ENCODE data around the gene FCHO1.
A peak's percentile ranks its signal among the peaks of the same experiment; 100 is the strongest.

The FCHO1 gene

DNA sequence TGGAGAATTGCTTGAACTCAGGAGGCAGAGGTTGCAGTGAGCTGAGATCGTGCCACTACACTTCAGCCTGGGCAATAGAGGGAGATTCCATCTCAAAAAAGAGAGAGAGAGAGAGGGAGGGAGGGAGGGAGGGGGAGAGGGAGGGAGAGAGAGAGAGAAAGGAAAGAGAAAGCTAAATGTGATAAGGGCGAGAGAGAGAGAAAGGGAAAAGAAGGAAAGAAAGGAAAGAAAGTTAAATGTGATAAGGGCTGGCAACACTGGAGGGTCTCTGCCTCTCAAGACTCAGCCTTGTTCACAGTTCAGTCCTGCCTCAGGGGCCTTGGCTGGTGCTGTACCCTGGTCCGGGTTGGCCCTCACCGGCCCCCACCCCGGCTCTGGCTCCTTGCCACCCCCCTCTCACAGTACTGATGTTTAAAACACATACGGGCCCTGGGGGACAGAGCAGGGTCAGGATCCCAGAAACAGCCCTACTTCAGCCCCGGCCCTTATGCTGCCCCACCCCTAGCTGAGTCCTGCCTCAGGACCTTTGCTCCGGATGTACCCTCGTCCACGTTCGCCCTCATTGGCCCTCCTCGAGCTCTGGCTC is 28.5 kb upstream of the FCHO1 start:
- DNase-seq (ENCODE audit: low read depth) = no peak
- H3K4me3 ChIP-seq (ENCODE audit: control insufficient read depth, low read depth, low read length) = no peak overlapping the region
- TF ChIP-seq, protein P1, sequence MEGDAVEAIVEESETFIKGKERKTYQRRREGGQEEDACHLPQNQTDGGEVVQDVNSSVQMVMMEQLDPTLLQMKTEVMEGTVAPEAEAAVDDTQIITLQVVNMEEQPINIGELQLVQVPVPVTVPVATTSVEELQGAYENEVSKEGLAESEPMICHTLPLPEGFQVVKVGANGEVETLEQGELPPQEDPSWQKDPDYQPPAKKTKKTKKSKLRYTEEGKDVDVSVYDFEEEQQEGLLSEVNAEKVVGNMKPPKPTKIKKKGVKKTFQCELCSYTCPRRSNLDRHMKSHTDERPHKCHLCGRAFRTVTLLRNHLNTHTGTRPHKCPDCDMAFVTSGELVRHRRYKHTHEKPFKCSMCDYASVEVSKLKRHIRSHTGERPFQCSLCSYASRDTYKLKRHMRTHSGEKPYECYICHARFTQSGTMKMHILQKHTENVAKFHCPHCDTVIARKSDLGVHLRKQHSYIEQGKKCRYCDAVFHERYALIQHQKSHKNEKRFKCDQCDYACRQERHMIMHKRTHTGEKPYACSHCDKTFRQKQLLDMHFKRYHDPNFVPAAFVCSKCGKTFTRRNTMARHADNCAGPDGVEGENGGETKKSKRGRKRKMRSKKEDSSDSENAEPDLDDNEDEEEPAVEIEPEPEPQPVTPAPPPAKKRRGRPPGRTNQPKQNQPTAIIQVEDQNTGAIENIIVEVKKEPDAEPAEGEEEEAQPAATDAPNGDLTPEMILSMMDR (IDR thresholded peaks at IDR 0.05; ENCODE audit: control insufficient read depth, insufficient read depth, low read depth, low read length, missing control alignments) = no peak

DNA sequence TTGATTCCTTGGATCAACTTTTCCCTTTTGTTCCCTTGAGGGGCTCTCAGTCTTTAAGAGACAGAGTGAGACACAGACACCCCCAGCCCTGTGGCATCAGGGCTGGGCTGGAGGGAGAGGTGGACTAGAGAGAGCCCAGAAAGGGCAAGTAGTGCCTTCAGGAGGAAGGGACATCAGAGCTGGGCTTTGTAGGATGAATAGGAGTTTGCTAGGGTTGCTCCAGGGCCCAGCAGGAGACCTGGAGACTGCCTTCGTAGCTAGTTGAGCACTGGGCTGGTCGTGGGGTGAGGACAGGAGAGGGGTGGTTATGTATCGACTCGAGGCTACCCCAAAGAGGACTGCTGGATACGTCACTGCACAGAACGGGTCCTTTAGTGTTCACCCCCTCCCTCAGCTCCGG is 26.6 kb upstream of the FCHO1 start:
- H3K4me3 ChIP-seq (ENCODE audit: control insufficient read depth, low read depth, low read length) = no peak overlapping the region
- TF ChIP-seq, protein P1 (IDR thresholded peaks at IDR 0.05; ENCODE audit: control insufficient read depth, insufficient read depth, low read depth, low read length, missing control alignments) = no peak
- no peak for DNase-seq (ENCODE audit: low read depth)

DNA sequence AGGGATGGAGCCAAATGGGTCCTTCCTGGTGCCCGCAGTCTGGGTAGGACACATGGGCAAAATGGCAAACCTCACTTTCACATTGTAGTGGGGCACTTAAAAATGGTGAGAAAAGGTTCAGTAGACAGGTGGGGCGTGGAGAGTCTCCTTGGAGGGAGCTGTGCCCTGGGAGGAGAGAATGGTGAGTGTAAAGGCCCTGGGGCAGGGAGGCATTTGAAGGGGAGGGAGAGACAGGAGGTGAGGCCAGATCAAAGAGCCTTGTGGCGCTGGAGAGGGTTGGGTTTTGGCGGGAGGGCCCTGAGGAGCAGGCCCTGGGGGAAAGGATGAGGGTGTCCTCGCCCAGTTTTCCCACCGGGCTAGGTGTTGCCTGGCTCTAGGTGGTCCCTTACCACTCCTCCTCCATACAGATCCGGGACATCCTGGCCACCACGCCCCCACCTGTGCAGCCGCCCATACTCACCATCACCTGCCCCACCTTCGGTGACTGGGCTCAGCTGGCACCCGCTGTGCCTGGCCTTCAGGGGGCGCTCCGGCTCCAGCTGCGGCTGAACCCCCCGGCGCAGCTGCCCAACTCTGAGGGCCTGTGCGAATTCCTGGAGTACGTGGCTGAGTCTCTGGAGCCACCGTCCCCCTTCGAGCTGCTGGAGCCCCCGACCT is 25.7 kb upstream of the FCHO1 start:
- no peak overlapping the region for H3K4me3 ChIP-seq (ENCODE audit: control insufficient read depth, low read depth, low read length)
- TF ChIP-seq, protein P1 (IDR thresholded peaks at IDR 0.05; ENCODE audit: control insufficient read depth, insufficient read depth, low read depth, low read length, missing control alignments) = peak; percentile 24
- no peak for DNase-seq (ENCODE audit: low read depth)

DNA sequence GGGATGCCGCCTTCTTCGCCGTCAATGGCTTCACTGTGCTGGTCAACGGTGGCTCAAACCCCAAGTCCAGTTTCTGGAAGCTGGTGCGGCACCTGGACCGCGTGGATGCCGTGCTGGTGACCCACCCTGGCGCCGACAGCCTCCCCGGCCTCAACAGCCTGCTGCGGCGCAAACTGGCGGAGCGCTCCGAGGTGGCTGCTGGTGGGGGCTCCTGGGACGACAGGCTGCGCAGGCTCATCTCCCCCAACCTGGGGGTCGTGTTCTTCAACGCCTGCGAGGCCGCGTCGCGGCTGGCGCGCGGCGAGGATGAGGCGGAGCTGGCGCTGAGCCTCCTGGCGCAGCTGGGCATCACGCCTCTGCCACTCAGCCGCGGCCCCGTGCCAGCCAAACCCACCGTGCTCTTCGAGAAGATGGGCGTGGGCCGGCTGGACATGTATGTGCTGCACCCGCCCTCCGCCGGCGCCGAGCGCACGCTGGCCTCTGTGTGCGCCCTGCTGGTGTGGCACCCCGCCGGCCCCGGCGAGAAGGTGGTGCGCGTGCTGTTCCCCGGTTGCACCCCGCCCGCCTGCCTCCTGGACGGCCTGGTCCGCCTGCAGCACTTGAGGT is 25.0 kb upstream of the FCHO1 start:
- no peak overlapping the region for H3K4me3 ChIP-seq (ENCODE audit: control insufficient read depth, low read depth, low read length)
- no peak for DNase-seq (ENCODE audit: low read depth)
- TF ChIP-seq, protein P1 (IDR thresholded peaks at IDR 0.05; ENCODE audit: control insufficient read depth, insufficient read depth, low read depth, low read length, missing control alignments) = no peak

DNA sequence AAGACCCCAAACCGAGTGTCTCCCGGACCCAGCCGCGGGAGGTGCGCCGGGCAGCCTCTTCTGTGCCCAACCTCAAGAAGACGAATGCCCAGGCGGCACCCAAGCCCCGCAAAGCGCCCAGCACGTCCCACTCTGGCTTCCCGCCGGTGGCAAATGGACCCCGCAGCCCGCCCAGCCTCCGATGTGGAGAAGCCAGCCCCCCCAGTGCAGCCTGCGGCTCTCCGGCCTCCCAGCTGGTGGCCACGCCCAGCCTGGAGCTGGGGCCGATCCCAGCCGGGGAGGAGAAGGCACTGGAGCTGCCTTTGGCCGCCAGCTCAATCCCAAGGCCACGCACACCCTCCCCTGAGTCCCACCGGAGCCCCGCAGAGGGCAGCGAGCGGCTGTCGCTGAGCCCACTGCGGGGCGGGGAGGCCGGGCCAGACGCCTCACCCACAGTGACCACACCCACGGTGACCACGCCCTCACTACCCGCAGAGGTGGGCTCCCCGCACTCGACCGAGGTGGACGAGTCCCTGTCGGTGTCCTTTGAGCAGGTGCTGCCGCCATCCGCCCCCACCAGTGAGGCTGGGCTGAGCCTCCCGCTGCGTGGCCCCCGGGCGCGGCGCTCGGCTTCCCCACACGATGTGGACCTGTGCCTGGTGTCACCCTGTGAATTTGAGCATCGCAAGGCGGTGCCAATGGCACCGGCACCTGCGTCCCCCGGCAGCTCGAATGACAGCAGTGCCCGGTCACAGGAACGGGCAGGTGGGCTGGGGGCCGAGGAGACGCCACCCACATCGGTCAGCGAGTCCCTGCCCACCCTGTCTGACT is 24.1 kb upstream of the FCHO1 start:
- TF ChIP-seq, protein P1 (IDR thresholded peaks at IDR 0.05; ENCODE audit: control insufficient read depth, insufficient read depth, low read depth, low read length, missing control alignments) = no peak
- H3K4me3 ChIP-seq (ENCODE audit: control insufficient read depth, low read depth, low read length) = no peak overlapping the region
- no peak for DNase-seq (ENCODE audit: low read depth)

DNA sequence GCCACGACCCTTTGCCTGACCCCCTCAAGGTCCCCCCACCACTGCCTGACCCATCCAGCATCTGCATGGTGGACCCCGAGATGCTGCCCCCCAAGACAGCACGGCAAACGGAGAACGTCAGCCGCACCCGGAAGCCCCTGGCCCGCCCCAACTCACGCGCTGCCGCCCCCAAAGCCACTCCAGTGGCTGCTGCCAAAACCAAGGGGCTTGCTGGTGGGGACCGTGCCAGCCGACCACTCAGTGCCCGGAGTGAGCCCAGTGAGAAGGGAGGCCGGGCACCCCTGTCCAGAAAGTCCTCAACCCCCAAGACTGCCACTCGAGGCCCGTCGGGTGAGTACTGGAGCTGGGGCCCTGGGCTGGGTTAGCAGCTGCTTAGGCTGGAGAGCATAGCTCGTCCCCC is 23.4 kb upstream of the FCHO1 start:
- DNase-seq (ENCODE audit: low read depth) = no peak
- no peak overlapping the region for H3K4me3 ChIP-seq (ENCODE audit: control insufficient read depth, low read depth, low read length)
- TF ChIP-seq, protein P1 (IDR thresholded peaks at IDR 0.05; ENCODE audit: control insufficient read depth, insufficient read depth, low read depth, low read length, missing control alignments) = no peak

Measured in AG09309 (cell line).